Fibroblast of lung (primary cell): ENCODE measurements around the gene CSPG4.

ENCODE experiments used
- EZH2 ChIP-seq: IDR thresholded peaks from 2 replicates; pipeline ENCODE4 v1.5.1; 2012; ENCODE audit warnings: low read length, control low read depth, mild to moderate bottlenecking; ENCODE audit errors: missing control alignments
- TF ChIP-seq, protein P1 (sequence below), 2 donors: IDR thresholded peaks in 1 of 2; conservative IDR thresholded peaks in 1 of 2; 1 replicate in 1 of 2; 2 replicates in 1 of 2; pipeline ENCODE4 v1.5.1; 2011 to 2012; ENCODE audit warnings: low read length in 2 of 2, control low read depth in 1 of 2, inconsistent platforms in 1 of 2, low read depth in 1 of 2, mild to moderate bottlenecking in 1 of 2

DNA sequence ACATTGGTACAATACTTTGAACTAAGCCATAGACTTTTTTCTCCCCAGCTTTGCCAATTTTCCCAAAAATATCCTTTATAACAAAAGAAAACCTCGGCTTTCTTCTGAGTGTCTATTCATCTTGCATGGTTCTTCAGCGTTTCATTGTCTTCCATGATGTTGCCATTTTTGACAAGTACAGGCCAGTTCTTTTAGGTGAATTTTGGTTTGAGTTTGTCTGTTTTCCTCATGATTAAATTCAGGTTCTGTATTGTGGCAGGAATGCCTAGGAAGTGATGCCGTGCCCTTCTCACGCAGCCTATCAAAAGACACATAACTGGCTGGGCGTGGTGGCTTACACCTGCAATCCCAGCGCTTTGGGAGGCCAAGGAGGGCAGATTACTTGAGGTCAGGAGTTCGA, 7.6 kb upstream of the CSPG4 start:
- TF ChIP-seq, protein P1, sequence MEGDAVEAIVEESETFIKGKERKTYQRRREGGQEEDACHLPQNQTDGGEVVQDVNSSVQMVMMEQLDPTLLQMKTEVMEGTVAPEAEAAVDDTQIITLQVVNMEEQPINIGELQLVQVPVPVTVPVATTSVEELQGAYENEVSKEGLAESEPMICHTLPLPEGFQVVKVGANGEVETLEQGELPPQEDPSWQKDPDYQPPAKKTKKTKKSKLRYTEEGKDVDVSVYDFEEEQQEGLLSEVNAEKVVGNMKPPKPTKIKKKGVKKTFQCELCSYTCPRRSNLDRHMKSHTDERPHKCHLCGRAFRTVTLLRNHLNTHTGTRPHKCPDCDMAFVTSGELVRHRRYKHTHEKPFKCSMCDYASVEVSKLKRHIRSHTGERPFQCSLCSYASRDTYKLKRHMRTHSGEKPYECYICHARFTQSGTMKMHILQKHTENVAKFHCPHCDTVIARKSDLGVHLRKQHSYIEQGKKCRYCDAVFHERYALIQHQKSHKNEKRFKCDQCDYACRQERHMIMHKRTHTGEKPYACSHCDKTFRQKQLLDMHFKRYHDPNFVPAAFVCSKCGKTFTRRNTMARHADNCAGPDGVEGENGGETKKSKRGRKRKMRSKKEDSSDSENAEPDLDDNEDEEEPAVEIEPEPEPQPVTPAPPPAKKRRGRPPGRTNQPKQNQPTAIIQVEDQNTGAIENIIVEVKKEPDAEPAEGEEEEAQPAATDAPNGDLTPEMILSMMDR (conservative IDR thresholded peaks at IDR 0.05 in 1 of 2, IDR thresholded peaks at IDR 0.05 in 1 of 2; ENCODE audit: low read depth in 1 of 2, low read length in 2 of 2) = no peak
- TF ChIP-seq EZH2 = no peak
